ENCODE results near the gene NOP58. TPM values are rescaled to one million over a fixed set of nuclear protein-coding genes. Genes with fewer than 3 reads are reported as not detected.
"Not testable (repeated sequence)": the region's sequence is repeated elsewhere in the genome, so short reads cannot be mapped to it uniquely, and the experiment has no call there.

The NOP58 gene
- 48.5 TPM for total RNA-seq

- FAIRE-seq, result no peak
These were observed at the start of gene NOP58 for GRCh38 chr2:202265467-202266277. Gene NOP58 (plus strand): TSS chr2:202265763. CDS start chr2:202265942, 179 bp downstream.

GRCh38 chr2:202221873-202222272, 43.7 kb upstream of the NOP58 start:
- DNase-seq (ENCODE audit: low spot score in 2 of 2), result no peak
- FAIRE-seq, result no peak

More at GRCh38 chr2:202265467-202266277, at the start of gene NOP58:
- peak; percentile 77 to 92 for DNase-seq (ENCODE audit: low spot score in 2 of 2)

- DNase-seq (ENCODE audit: low spot score in 2 of 2), result peak; percentile 32 to 40
- FAIRE-seq, result no peak
These were observed 27.8 kb upstream of the NOP58 start for GRCh38 chr2:202237787-202238233.

DNA sequence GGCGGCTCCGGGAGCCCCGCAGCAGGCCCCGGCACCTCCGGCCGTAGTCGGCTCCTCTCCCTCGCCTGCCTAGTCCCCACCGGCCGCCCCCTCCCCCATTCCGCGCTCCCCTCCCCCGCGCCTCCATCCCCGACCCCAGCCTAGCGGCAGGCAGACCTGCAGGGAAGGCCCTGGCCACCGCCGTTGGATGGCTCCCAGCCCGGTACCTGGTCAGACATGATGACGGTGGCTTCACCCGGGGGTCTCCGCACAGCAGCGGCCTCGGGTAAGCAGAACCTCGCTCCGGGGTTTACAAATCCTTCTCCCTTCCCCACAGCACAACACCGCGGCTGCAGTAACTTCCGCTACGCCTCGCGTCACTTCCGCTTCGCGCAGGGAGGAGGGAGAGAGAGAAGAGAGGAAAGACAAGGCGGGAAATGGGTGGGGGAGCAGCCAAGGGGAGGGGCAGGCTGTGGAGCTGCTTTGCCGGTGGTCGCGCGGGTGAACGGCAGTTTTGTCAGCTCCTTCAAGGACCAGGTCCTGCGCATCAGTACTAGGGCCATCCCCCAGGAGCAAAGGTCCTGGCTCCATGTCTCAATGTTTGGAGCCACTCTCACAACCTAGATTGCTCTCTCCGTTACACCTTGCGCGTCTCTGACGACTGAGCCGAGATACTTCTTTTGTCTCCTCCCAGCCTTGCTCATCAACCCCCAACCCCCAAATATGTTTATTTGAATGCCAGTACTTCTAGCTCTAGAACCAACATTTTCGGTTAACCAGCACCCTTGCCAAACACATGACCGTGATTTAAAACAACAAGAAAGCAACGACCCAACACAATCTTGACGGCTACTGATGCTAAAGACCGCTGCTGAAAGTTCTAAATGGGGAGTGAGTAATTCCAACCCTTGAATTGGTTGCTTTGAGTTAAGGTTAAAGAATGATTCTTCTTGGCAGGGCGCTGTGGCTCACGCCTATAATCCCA, 27.0 kb upstream of the NOP58 start, which contains the start of gene SUMO1:
SUMO1 (minus strand) TSS at position 364 of the 964 bp plus-strand sequence; CDS start at position 218, 146 bp downstream.
- DNase-seq (ENCODE audit: low spot score in 2 of 2) (peak; percentile 79 to 88), FAIRE-seq (no peak)

GRCh38 chr2:202247710-202248109, 17.9 kb upstream of the NOP58 start:
- DNase-seq (ENCODE audit: low spot score in 2 of 2); FAIRE-seq: not testable (repeated sequence)

DNA sequence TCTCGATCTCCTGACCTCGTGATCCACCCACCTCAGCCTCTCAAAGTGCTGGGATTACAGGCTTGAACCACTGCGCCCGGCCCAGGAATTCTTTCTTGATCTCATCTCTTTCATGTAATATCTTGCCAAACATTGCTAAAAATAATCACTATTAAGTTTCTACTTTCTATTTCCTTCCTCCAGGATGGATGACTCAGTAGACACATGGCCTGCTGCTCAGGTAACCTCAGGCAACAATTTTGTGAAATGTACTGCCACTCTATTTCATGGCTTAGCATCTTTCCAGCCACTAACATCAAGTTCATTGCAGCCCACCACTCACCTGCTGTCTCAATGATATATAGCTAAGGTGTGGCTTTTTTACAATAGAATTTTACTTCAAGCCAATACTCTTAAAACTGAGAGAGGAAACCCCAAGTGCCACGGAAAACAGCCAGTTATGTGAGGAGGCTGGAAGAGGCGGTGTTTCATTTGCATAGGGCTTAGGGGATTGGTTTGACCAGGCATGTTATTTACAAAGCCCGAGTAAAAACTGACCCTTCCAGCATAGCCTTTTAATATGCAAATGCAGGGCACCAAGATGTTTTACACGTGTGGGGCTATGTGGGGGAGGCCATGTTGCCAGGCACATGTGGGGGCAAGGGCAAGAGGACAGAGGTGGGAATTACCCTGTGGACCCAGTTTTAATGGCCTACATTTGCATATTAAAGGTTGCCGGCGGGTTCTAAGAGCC, 15.9 kb upstream of the NOP58 start:
- FAIRE-seq (no peak), DNase-seq (ENCODE audit: low spot score in 2 of 2) (no peak)

GRCh38 chr2:202251494-202251893, 14.1 kb upstream of the NOP58 start:
- no peak for DNase-seq (ENCODE audit: low spot score in 2 of 2)
- no peak for FAIRE-seq

DNA sequence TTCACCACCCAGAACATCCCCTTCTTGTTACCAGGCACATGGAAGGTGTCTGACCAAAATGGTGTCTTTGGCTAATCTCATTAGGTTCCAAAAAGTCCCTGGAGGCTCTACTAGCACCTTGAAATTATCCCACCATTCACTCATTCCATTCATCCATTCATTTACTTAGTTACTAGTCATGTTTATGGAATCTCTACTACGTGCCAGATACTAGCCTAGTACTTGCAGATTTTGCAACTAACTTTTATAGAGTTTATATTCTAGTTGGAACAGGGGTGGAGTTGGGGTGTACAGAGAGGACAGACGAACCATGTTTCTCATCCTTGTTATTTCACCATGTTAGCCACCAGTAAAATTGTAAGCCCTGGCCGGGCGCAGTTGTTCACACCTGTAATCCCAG, 4.0 kb upstream of the NOP58 start:
- FAIRE-seq, result no peak
- no peak for DNase-seq (ENCODE audit: low spot score in 2 of 2)

DNA sequence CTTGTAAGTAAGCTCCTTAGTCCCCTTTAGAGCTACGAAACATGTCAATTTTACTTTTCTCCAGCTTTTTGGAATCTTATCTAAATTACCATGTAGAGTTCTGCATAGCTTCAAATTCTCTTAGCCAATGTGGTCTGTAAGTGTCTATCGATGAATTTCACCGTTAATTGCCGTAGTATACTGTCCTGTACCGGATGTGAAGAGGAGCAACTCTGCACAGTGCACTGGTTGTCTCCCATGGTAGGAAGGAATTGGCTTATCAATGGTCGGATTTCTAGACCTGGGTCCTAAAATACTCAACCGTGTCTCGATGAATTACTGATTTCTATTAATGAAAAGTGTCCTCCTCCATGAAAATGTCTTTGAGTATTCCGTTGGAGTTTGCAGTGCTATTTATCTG, 1.9 kb downstream of the NOP58 start:
- FAIRE-seq (no peak), DNase-seq (ENCODE audit: low spot score in 2 of 2) (no peak)

- DNase-seq (ENCODE audit: low spot score in 2 of 2) (no peak), FAIRE-seq (no peak)
These were observed 4.0 kb downstream of the NOP58 start for GRCh38 chr2:202269585-202269984.

DNA sequence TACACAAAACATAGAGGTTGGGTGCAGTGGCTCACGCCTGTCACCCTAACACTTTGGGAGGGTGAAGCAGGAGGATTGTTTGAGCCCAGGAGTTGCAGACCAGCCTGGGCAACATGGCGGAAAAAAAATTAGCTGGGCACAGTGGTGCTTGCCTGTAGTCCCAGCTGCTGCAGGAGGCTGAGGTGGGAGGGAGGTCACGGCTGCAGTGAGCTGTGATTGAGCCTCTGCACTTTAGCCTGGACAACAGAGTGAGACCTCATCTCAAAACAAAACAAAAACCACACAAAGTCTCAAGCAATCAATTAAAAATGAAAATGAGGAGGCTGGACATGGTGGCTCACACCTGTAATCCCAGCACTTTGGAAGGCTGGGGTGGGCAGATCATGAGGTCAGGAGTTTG, 4.9 kb downstream of the NOP58 start:
- DNase-seq (ENCODE audit: low spot score in 2 of 2) (no peak), FAIRE-seq (no peak)

GRCh38 chr2:202276078-202276720, 10.6 kb downstream of the NOP58 start:
- not testable (repeated sequence) for FAIRE-seq; DNase-seq (ENCODE audit: low spot score in 2 of 2)

DNA sequence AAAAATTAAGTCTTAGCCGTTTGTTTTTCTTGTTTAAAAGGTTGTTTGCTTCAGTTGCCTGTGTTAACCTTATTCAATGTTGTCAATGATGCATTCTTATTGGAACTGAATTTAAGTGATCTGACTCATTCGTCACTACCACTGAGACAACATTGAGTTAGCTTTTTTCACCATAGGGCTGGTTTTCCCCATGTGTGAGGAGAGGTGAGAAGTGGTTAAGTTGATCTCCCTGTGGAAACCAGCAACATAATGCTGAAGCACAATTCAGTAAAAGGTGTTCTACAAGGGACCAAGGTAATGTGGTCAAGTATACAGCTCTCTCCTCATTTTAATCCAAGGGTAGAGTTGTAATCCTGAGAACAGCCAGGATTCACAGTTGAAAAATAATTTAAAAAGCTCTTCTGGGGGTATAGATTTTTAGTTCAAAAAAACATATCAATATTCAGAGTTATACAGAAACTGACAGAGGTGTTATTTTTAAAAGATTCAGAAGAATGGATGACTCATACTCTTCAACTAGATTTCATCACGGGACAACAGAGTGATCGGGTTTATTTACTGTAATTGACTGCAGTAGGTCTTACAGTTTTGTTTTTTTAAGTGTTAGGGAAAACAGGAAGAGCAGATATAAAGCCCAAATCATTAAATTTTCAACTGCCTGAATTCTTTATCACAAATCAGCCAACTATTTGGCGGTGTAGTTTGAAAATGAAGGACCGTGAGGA, 12.6 kb downstream of the NOP58 start:
- no peak for DNase-seq (ENCODE audit: low spot score in 2 of 2)
- no peak for FAIRE-seq

DNA sequence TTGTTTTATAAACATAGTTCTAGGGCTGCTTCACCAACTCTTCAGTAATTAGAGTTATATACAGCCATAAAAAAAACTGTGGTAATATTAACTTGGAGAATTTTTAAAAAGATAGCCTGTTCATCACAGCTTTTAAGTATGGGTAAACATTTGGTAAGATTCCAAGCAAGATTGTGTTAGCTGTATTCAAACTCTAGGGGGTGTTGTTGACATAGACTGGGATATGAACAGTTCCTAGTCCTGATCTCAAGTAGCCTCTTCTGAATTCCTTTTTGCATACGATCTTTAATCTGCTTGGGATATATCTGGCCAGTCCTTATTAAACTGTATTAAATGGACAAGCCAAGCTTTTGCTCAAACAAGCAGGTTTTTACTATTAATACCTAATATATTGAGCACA, 13.4 kb downstream of the NOP58 start:
- DNase-seq (ENCODE audit: low spot score in 2 of 2) (peak in 1 of 2 donors; percentile 35), FAIRE-seq (no peak)

- FAIRE-seq (no peak), DNase-seq (ENCODE audit: low spot score in 2 of 2) (no peak)
These were observed 21.0 kb downstream of the NOP58 start for GRCh38 chr2:202286595-202286994.

GRCh38 chr2:202289394-202290204, 24.0 kb downstream of the NOP58 start:
- no peak for FAIRE-seq
- no peak for DNase-seq (ENCODE audit: low spot score in 2 of 2)

DNA sequence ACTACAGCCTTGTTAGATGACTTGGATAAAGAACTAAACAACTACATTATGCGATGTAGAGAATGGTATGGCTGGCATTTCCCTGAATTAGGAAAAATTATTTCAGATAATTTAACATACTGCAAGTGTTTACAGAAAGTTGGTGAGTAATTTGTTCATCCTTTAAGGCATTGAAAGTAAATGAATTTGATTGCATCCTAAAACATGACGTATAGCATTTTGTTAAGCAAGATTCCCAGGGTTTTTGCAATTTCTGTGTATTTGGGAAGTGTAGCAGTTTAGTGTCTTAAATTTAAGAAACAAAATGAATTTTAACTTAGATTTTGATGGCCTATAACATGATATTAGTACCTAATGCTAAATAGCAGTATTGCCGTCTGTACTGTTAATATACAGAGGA, 24.8 kb downstream of the NOP58 start:
- DNase-seq (ENCODE audit: low spot score in 2 of 2), result no peak
- no peak for FAIRE-seq

DNA sequence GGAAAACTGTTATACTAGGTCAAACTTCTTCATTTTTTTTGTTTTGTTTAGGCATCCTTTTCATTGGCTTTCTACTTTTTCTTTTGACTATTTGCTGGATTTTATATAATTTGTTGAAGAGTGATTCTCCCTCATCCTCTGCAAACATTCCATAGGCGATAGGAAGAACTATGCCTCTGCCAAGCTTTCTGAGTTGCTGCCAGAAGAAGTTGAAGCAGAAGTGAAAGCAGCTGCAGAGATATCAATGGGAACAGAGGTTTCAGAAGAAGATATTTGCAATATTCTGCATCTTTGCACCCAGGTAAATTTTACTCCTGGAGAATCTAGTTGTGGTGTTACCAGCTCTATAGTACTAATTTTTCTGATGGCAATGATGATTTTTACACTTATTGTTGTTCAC, 25.4 kb downstream of the NOP58 start:
- FAIRE-seq, result no peak
- no peak for DNase-seq (ENCODE audit: low spot score in 2 of 2)
